HG02588 (cell line): ENCODE measurements around the gene UNC5C.

ENCODE experiments used
- ATAC-seq: cut with Tn5 transposase; IDR thresholded peaks from one replicate; pipeline ENCODE4 v1.9.1; 2021; ENCODE audit warnings: mild to moderate bottlenecking, moderate library complexity; ENCODE audit not compliant: unreplicated experiment

The UNC5C gene

DNA sequence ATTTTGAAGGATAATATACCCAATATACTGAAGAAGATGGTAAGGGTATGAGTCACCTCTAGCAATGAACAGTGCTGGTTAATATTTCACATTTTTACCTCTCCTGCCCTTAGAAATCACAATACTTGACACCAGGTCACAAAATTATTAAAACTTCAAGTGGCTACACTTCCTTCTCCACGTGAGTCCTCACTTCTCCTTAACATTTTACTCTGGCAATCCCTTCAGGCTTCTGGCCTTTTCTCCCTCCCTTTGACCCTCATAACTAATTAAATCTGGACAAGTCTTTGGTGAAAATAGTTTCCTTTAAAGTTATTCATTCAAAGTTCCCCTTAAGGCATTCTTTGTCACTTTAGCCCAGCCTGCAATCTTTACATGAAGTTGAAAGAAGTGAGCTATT lies 190.4 kb downstream of the UNC5C start:
- ATAC-seq = no peak

DNA sequence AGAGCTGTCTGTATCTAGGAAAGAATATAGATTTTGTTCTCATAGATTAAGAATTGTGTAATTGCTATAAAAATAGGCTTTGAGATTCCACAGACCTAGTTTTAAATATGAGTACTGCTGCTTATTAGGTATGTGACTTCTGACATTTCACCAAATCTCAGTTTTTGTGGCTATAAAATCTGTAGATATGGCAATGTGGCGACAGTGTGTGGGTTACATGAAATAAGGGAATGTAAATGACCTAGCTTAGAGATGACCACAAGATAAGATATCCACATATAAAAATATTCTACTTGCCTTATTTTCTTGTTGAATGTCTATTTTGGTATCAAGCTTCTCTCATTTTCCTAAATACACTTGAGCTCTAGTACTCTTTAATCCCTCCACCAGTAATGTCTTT lies 193.8 kb downstream of the UNC5C start:
- ATAC-seq = no peak

DNA sequence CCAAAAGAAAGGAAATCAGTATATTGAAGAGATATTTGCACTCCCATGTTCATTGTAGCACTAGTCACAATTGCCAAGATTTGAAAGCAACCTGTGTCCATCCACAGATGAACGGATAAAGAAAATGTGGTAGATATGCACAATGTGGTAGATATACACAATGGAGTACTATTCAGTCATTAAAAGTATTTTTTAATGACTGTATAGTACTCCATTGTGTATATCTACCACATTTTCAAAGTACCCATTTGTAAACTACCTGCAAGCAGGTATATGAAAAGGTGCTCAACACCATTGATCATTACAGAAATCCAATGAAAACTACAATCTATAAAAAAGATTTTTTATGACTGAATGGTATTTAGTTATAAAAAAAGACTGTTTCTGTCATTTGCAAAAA lies 200.4 kb downstream of the UNC5C start:
- ATAC-seq = no peak

DNA sequence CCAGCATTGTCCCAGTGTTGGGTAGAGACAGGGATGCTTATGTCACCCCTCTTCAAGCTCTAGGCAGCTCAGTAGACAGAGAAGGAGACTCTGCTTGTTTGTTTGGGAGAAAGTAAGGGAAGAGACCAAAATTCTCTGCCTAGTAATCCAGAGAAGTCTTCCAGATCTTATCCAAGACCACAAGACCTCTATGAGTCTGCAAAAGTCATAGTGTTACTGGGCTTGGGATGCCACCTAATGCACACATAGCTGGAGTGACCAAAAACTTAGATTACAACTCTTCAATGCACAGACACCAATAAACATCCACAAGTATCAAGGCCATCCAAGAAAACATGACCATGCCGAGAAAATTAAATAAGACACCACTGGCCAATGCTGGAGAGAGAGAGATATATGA lies 205.5 kb downstream of the UNC5C start:
- no peak for ATAC-seq

DNA sequence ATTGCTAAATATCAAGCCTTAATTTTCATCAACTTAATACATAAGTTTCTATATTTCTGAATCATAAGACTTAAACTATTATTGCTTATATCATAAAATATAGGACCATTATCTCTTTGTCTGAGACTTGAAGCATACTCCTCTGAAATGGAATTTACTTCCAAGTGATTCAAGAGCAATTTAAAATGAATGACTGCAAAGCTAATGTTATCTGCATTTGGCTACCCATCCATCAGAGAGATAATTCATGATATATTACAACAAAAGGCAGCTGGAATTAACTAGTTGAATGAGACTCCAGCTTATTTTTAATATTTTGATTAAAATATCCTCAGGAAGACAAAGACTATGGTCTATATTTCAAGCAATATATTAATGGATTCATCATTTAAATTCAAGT lies 208.6 kb downstream of the UNC5C start:
- no peak for ATAC-seq

DNA sequence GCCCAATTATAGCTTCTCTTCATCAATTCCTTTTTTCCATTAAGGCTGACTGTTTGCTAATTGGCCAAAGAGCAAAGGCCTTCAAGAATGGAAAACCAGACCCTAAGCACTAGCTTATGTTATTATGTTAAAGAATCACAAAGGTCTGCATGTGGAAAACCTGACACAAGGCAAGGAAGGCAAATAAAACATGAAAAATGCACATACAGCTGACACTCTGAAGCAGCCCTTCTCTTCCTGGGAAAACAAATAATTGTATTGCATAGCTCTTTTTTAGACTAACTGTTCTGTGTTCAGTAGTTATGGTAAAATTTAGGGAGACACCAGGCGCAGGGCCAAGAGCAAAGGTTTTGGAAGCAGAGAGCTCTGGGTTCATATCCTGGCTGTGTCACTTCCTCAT lies 223.1 kb downstream of the UNC5C start:
- no peak for ATAC-seq

DNA sequence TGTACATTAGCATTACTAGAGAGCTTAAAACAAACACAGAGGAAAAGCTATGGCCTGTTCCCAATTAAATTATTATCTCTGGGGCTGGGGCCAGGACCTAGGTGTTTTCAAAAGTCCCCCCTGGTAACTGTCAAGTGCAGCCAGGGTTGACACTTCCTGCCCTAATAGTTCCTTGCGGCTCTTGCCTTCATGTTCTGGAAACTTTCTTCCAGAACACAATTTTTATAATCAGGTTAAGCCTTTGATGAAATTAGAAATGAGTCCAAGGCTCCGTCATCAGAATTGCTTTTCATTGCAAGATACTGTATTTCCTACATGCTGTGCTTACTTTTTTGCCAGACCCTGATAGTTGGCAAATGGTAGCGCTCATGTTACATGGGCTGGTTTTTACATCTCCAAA lies 229.6 kb downstream of the UNC5C start:
- ATAC-seq = no peak

DNA sequence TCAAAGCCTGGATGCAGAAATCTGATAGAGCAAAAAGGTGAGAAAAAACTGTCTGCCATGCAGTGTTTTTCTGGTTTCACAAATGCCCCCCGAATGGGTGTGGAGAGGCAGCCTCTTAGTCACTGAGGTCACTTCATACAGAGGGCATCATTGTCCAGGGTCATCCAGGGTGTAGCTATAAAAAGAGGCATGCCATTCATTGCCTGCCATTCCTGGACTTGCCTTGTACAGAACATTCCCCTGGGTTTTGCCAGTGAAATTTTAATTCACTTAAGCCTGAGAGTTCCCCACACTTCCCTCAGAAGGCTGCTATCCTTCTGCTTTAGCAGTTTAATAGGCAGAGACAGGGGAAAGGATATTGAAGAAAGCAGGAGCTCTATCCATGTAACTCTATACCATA lies 230.3 kb downstream of the UNC5C start:
- no peak for ATAC-seq

DNA sequence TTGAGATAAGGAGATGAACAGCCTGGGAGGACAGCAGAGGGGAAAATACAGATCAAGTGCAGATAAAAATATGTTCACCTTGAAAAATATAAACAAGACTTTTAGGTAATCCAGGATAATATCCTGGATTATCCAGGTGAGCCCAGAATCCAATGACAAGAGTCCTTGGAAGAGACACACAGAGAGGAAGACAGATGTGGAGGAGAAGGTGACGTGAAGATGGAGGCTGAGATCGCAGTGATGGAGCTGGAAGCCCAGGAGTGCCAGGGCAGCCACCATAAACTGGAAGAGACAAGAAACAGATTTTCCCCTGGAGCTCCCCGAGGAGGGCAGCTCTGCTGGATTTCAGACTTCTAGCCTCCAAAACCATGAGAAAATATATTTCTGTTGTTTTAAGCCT lies 230.7 kb downstream of the UNC5C start:
- ATAC-seq = no peak

DNA sequence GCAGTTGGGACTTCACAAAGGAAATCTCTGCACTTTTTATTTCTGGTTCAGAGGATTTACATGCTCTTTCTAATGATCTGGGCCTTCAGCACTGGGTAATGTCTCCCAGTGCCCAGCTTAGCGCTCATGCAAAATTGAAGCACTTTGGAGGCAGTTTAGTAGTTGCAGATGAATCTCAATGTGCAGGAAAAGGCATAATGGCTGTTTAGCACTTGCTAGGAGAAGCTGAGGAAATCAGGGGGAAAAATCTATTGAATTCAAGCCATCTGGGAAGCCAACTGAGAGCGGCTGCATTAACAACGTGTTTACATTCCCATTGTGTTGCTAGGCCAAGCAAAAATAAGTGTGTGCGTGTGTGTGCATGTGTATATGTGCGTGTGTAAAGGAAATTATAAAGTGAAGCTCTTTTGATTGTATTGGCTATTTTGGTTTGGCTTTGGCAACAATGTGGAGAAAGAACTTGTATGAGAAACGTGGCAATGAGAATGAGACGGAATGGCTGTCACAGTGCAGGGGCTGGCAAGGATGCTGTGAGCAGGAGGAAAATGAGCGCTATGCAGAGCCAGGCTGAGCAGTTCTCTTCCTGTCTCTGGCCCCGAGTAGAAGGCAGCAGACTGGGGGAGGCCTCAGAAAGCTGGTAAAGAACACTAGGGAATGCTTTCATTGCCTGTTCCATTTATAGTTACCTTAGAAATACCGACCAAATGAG lies 231.5 kb downstream of the UNC5C start:
- no peak for ATAC-seq

DNA sequence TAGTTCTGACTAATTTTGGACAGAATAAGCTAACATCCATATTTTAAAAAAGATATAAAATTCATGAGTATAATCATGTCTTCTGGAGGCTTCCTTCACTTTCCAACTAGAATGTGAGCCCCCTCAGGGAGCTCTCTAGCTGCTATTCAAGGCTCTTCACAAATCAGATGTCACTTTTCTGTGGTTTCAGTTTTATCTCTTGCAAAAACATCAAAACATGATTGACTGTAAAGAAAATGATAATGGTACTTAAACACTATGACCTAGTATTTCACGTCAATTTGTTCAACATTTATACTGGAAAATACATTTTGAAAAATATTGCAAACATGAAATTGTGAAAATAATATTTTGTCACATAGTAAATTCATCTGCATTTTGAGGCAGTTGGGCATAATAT lies 234.2 kb downstream of the UNC5C start:
- no peak for ATAC-seq

DNA sequence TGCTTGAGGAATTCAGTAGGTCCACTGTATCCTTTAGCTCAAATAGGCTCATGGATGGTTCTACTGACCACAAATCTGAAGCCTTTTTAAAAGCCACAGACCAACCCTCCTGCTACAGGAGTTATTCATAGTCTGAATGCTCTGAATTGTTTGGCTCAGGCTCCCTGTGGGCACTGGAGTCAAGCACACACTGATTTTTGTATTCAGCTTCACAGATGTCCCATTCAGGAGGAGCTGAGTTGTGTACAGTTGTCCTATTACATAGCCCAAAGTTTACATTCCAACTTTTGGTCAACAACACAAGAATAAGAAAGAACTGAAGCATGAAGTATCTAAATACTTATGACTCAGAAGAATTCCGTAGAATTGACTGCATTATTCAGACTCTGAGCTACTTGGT lies 243.9 kb downstream of the UNC5C start:
- ATAC-seq = no peak

DNA sequence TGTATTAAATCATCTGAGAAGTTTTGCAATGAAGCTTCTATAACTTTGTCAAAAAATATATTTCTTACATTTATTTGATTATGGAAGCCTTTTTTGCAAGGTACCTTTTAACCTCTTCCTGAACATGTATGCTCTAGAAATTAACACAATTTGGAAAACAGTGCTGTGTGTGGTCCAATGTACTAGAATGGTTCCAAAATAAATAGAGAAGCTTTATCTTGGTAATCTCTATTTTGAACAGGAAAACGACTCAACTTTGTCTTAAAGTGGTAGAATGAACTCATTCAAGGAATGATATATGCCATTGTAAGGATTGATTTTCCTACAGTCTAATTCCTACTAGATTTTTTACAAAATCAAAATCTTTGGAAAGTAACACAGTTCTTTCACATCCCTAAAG lies 248.5 kb downstream of the UNC5C start:
- ATAC-seq = no peak

DNA sequence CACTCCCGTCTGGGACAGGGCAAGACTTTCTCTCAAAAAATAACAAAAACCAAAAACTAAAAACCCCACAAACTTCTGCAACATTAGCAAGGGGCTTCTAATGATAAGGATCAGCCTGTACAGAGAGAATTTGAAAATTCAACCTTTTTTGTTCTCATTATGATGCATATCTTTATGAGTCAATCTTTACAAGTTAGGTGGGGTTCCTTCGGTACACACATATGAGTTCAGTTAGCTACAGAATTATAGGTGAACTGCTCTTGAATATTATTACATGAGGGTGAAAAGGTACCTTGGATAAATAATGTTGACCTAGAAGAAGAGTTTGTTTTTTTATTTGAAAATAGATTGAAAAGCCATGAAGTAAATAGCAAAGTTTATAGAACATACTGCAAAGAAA lies 252.7 kb downstream of the UNC5C start:
- ATAC-seq = no peak

DNA sequence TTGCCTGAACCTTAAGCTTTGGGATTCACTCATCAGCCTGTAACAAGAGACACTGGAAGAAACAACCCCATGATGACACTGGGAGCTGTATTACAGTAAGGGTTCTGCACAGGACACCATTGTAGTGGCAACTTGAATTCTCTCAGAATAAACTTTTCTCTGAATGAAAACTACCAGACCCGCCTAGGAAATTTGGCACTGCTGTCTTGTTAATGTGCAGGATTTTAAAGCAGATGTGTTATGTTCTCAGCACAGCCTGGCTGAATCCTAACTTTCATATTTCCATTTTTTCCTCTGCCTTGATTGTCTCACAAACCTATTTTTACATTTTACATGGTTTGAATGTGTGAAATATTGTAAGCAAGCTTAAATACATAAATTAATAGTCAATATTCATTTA lies 253.6 kb downstream of the UNC5C start:
- no peak for ATAC-seq

DNA sequence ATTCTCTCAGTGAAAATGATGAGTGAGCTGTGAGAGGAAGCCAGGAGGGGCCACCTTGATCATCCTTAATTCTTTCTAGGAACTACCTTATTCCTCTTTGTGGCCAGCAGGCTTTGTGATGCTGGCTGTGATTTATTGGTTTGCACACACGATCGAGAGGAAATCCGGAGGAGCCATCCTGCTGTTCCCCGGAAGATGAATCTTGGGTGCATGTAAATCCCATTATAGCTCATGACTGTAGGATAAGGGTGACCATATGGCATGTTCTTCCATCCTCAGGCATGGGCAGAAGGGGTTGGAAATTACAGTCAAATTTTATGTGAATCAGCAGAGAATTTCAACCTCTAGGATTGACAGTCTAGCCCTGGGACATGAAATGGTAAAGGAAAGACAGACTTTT lies 254.5 kb downstream of the UNC5C start:
- ATAC-seq = no peak

DNA sequence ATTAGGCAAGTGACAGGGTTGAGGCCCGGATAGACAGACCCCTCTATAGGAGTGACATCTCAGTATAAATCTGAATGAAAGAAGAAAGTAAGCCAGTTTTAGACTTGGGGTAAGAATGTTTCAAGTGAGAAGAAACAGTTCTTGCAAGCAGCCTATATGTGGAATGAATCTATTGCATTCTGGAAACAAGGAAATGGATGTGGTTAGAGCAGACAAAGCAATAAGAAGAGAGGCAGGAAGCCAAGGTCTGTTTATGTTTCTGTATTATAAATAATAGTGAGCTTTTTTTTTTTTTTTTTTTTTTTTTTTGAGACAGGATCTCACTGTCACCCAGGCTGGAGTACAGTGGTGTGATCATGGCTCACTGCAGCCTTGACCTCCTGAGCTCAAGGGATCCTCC lies 255.8 kb downstream of the UNC5C start:
- no peak for ATAC-seq

DNA sequence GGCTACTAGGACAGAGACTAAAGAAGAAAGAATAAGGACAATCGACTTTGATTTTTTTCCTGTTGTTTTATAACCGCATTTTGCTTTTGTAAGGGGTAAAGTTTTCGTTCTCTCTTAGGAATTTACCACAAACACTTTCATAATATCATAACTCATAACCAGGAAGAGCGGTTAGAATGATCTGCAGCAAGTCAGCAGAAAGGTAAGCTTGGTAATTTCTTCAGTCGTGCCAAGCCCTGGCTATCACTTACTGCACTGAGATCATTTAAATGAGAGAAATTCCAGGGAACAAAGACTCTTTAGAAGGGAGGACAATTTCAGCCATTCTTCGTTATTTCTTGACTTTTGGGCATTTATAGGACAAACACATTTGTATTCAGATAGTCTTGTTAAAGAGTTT lies 258.1 kb downstream of the UNC5C start:
- no peak for ATAC-seq

DNA sequence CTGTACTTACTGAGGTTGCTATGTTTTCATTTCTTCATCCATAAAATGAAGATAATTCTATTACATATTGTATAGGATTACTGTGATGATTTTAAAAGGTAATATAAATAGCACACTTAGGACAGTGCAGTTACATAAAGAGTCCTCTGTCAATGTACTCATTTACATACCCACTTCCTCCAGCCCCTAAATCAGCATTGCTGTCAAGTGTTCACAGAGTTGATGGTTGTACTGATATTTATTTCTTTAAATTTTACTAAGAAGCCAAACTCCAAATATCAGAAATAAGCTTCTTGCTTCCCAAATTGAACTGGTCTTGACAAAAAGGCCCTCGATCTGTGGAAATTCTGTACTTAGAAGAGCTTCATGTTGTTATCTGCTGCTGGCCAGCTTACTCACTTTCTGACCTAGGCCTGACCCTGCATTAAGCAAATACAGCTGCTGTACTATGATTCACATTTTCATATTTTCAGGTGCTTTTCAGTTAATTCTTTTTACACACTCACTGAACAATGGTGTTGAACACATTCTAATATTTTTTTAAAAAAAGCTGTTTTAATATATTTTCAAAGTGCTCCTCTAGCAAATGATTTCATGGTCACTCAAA lies 259.6 kb downstream of the UNC5C start:
- no peak for ATAC-seq

DNA sequence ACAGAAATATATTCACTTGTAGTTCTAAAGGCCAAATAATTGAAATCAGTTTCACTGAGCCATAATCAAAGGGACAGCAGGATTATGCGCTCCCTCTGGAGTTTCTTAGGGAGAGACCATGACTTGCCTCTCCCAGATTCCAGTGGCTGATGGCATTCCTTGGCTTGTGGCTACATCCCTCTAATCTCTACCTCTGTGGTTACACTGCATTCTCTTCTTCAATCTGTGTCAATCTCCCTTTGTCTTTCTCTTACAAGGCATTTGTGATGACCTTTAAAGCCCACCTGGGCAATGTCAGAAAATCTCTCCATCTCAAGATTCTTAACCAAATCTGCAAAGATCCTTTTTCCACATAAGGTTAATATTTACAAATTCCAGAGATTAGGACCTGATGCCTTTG lies 260.2 kb downstream of the UNC5C start:
- ATAC-seq = no peak

DNA sequence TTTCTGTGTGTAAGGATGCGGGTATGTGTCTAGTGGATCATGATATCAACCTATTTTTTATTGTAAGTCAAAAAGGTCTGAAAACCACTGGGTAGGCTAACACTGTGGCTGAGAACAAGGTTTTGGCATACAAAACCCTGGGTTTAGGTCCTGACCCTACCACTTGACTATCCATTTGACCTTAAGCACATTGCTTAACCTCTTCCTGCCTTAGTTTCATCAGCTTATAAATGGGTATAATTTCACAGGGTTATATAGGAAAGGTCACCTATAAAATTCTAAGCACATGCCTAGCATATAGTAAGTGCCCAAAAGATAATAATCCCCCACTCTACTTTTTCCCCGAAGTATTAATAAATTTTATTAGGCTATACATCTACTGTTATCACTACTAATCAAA lies 263.0 kb downstream of the UNC5C start:
- no peak for ATAC-seq

DNA sequence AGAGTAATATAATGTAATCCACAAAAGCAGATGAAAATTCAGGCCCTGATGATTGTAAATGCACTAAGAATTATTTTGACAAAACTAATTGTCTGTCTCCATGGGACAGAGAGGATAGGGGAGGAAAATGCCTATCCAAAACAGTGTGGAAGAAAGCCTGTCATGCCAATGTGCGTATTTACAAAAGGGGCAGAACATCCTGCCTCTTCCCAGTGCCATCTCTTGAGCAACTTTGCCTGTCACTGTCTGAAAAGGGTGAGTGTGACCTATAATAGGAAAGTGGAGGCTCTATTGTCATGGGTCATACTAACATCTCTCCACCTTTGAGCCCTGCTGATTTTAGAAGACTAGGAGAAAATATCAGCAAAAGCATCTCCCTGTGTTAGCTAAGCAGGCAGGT lies 264.1 kb downstream of the UNC5C start:
- ATAC-seq = no peak

DNA sequence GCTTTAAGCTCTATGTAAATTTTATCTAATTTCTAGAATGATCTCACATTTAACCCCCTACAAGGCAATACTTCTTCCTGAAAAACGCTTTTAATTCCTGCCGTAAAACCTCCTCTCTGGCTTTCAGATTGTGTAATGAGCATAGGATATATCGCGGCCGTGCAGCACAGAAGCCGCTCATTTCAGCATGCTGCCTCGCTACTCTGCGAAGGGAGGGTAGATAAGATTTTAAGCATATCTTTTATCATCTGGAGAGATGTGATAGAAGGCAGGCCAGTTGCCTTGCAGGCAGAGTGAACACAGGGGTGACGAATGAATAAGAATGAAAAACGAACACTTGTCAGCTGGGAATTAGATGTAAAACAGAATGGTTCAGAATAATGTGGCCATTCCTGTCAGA lies 265.5 kb downstream of the UNC5C start:
- ATAC-seq = no peak
